OCI-LY1 (cell line): ENCODE measurements around the gene PRKG1.

Source experiments
- H2AFZ ChIP-seq: fragments of 200-600 bp; sonication (generic), shearing (Covaris generic); 2 replicates; pipeline ENCODE4 v1.6.0; 2014; ENCODE audit warnings: antibody characterized with exemption, mild to moderate bottlenecking, low read length
- H3F3A ChIP-seq: fragments of 200-600 bp; sonication (generic), shearing (Covaris generic); 2 replicates; pipeline ENCODE4 v1.6.0; 2014; ENCODE audit warnings: mild to moderate bottlenecking, antibody characterized with exemption, low read length, moderate library complexity; ENCODE audit not compliant: insufficient read depth
- H3K27ac ChIP-seq: fragments of 200-600 bp; sonication (generic); 2 replicates; pipeline ENCODE4 v1.5.1; 2014; ENCODE audit warnings: low read length, mixed run types, mild to moderate bottlenecking, low read depth; ENCODE audit not compliant: poor library complexity, severe bottlenecking
- H3K27me3 ChIP-seq: fragments of 200-600 bp; sonication (generic); 2 replicates; pipeline ENCODE4 v1.6.0; 2014; ENCODE audit warnings: antibody characterized with exemption, mild to moderate bottlenecking, low read length, moderate library complexity; ENCODE audit not compliant: insufficient read depth
- H3K36me3 ChIP-seq: fragments of 200-600 bp; sonication (generic); 2 replicates; pipeline ENCODE4 v1.6.1; 2014; ENCODE audit warnings: mild to moderate bottlenecking, antibody characterized with exemption, low read length, moderate library complexity, mixed read lengths; ENCODE audit not compliant: insufficient read depth
- H3K4me1 ChIP-seq: fragments of 200-600 bp; sonication (generic); 2 replicates; pipeline ENCODE4 v1.5.1; 2014; ENCODE audit warnings: mild to moderate bottlenecking, low read length, moderate library complexity; ENCODE audit not compliant: insufficient read depth, severe bottlenecking
- H3K4me2 ChIP-seq: fragments of 200-600 bp; sonication (generic), shearing (Covaris generic); 2 replicates; pipeline ENCODE4 v1.6.1; 2014; ENCODE audit warnings: low read length
- H3K4me3 ChIP-seq: fragments of 200-600 bp; sonication (generic); 2 replicates; pipeline ENCODE4 v1.5.1; 2014; ENCODE audit warnings: low read length, low read depth, mild to moderate bottlenecking, mixed read lengths; ENCODE audit not compliant: poor library complexity, severe bottlenecking
- H3K79me2 ChIP-seq: fragments of 200-600 bp; shearing (Covaris generic); 2 replicates; pipeline ENCODE4 v1.6.1; 2016; ENCODE audit warnings: mixed run types, low read length, mixed read lengths; ENCODE audit not compliant: insufficient read depth
- H3K9ac ChIP-seq: fragments of 200-600 bp; sonication (generic), shearing (Covaris generic); 2 replicates; pipeline ENCODE4 v1.6.1; 2014; ENCODE audit warnings: mild to moderate bottlenecking, low read length, mixed read lengths
- H3K9me2 ChIP-seq: fragments of 200-600 bp; sonication (generic), shearing (Covaris generic); 2 replicates; pipeline ENCODE4 v1.6.1; 2014; ENCODE audit warnings: low read depth, mild to moderate bottlenecking, low read length, mixed read lengths
- H3K9me3 ChIP-seq: fragments of 200-600 bp; shearing (Covaris generic); 2 replicates; pipeline ENCODE4 v1.6.1; 2014; ENCODE audit warnings: low read length, mixed read lengths
- H4K20me1 ChIP-seq: fragments of 200-600 bp; sonication (generic), shearing (Covaris generic); 2 replicates; pipeline ENCODE4 v1.6.0; 2016; ENCODE audit warnings: mild to moderate bottlenecking, low read length; ENCODE audit not compliant: insufficient read depth
- EZH2 ChIP-seq: fragments of 200-600 bp; sonication (generic), shearing (Covaris generic); IDR thresholded peaks from 2 replicates; pipeline ENCODE4 v1.8.0; 2017; ENCODE audit warnings: borderline replicate concordance, mixed run types, mild to moderate bottlenecking, antibody characterized with exemption, low read length, moderate library complexity, mixed read lengths
- TF ChIP-seq, protein P1 (sequence below): fragments of 200-600 bp; sonication (generic), shearing (Covaris generic); IDR thresholded peaks from 2 replicates; pipeline ENCODE4 v1.5.1; 2017; ENCODE audit warnings: mild to moderate bottlenecking, antibody characterized with exemption, low read length, moderate library complexity, mixed read lengths

PRKG1 gene

GRCh38 chr10:51659344-51659743, 585.1 kb downstream of the PRKG1 start:
- H3K27me3 ChIP-seq: no peaks in the 10 kb centered on the region
- no peaks in the 10 kb centered on the region for H4K20me1 ChIP-seq
- no peaks in the 10 kb centered on the region for H3K9me3 ChIP-seq
- no peak overlapping the region for H2AFZ ChIP-seq
- no peak overlapping the region for H3K4me3 ChIP-seq
- H3K4me2 ChIP-seq: no peak overlapping the region
- no peak overlapping the region for H3K9ac ChIP-seq
- TF ChIP-seq, protein P1, sequence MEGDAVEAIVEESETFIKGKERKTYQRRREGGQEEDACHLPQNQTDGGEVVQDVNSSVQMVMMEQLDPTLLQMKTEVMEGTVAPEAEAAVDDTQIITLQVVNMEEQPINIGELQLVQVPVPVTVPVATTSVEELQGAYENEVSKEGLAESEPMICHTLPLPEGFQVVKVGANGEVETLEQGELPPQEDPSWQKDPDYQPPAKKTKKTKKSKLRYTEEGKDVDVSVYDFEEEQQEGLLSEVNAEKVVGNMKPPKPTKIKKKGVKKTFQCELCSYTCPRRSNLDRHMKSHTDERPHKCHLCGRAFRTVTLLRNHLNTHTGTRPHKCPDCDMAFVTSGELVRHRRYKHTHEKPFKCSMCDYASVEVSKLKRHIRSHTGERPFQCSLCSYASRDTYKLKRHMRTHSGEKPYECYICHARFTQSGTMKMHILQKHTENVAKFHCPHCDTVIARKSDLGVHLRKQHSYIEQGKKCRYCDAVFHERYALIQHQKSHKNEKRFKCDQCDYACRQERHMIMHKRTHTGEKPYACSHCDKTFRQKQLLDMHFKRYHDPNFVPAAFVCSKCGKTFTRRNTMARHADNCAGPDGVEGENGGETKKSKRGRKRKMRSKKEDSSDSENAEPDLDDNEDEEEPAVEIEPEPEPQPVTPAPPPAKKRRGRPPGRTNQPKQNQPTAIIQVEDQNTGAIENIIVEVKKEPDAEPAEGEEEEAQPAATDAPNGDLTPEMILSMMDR: no peak
- TF ChIP-seq EZH2: no peak
- no peaks in the 10 kb centered on the region for H3F3A ChIP-seq
- H3K79me2 ChIP-seq: no peaks in the 10 kb centered on the region
- H3K9me2 ChIP-seq: no peaks in the 10 kb centered on the region
- H3K36me3 ChIP-seq: no peaks in the 10 kb centered on the region
- H3K4me1 ChIP-seq: no peaks in the 10 kb centered on the region
- no peak overlapping the region for H3K27ac ChIP-seq

GRCh38 chr10:51663086-51663485, 588.8 kb downstream of the PRKG1 start:
- no peak overlapping the region for H3K4me3 ChIP-seq
- no peaks in the 10 kb centered on the region for H3K4me1 ChIP-seq
- H3F3A ChIP-seq: no peaks in the 10 kb centered on the region; the same call in 1 of the 2 replicates
- no peak overlapping the region for H3K4me2 ChIP-seq
- H3K9me3 ChIP-seq: no peaks in the 10 kb centered on the region
- no peaks in the 10 kb centered on the region for H3K9me2 ChIP-seq
- no peak overlapping the region for H2AFZ ChIP-seq
- no peak overlapping the region for H3K27ac ChIP-seq
- H3K36me3 ChIP-seq: no peaks in the 10 kb centered on the region
- H3K27me3 ChIP-seq: no peaks in the 10 kb centered on the region
- no peaks in the 10 kb centered on the region for H3K79me2 ChIP-seq
- H4K20me1 ChIP-seq: no peaks in the 10 kb centered on the region
- TF ChIP-seq, protein P1: no peak
- no peak for TF ChIP-seq EZH2
- H3K9ac ChIP-seq: no peak overlapping the region

- Histone ChIP-seq H3K9me3 (no peaks in the 10 kb centered on the region), H3K36me3 (no peaks in the 10 kb centered on the region), H3K27ac (no peak overlapping the region), H3K9me2 (no peaks in the 10 kb centered on the region), H3K27me3 (no peaks in the 10 kb centered on the region), H3K9ac (no peak overlapping the region), H4K20me1 (no peaks in the 10 kb centered on the region), H3K79me2 (no peaks in the 10 kb centered on the region), H3F3A (no peaks in the 10 kb centered on the region; the same call in 1 of the 2 replicates), H2AFZ (no peak overlapping the region), H3K4me2 (no peak overlapping the region), H3K4me1 (no peaks in the 10 kb centered on the region), H3K4me3 (no peak overlapping the region)
- no peak for TF ChIP-seq EZH2
- TF ChIP-seq, protein P1: no peak
These were observed 592.2 kb downstream of the PRKG1 start for GRCh38 chr10:51666456-51666855.
